SK-N-SH (cell line): ENCODE data around the gene TOMM20. TPM values are rescaled to one million over a fixed set of nuclear protein-coding genes. Genes with fewer than 3 reads are reported as not detected.

Experiments
- CTCF ChIA-PET: fragments of 300-600, 350-600 bp; formaldehyde crosslinking; extraction: SDS; loops from one replicate; lab custom pipeline; 2021; lab: Yijun Ruan, JAX
- POLR2A ChIA-PET: fragments of 350-600 bp; sonication (Branson Sonifier 250); formaldehyde crosslinking; extraction: SDS; loops from one replicate; lab custom pipeline; 2020; ENCODE audit warnings: antibody characterized with exemption, inconsistent platforms; lab: Yijun Ruan, JAX
- DNase-seq: peaks from one replicate; pipeline ENCODE4 v3.0.0; 2012
- H2AFZ ChIP-seq: fragments of 200-600 bp; sonication (generic); 2 replicates; pipeline ENCODE4 v1.8.1; 2016; ENCODE audit warnings: antibody characterized with exemption, mild to moderate bottlenecking, low read depth
- H3F3A ChIP-seq: fragments of 200-600 bp; sonication (generic); replicated peaks from 2 replicates; pipeline ENCODE3; 2016; ENCODE audit warnings: antibody characterized with exemption, mild to moderate bottlenecking; ENCODE audit not compliant: insufficient read depth
- H3K27ac ChIP-seq, 2 experiments: fragments of 200-500 bp in 1 of 2; fragments of 200-600 bp in 1 of 2; sonication (Bioruptor generic) in 1 of 2; sonication (generic), shearing (Covaris generic) in 1 of 2; 2 replicates each; pipeline versions ENCODE4 v1.5.1 to v1.6.1; 2014 to 2016; ENCODE audit warnings: low read depth in 2 of 2, inconsistent platforms in 1 of 2, low read length in 1 of 2, mild to moderate bottlenecking in 1 of 2, mixed read lengths in 1 of 2
- H3K27me3 ChIP-seq: fragments of 200-600 bp; sonication (generic), shearing (Covaris generic); 2 replicates; pipeline ENCODE4 v1.6.1; 2016; ENCODE audit warnings: mixed run types; ENCODE audit not compliant: insufficient read depth
- H3K36me3 ChIP-seq, 2 experiments: fragments of 200-500 bp in 1 of 2; fragments of 200-600 bp in 1 of 2; sonication (Bioruptor generic) in 1 of 2; sonication (generic) in 1 of 2; replicated peaks in 1 of 2; 2 replicates each; pipeline versions ENCODE3 to v1.5.1; 2014 to 2016; ENCODE audit warnings: low read length in 1 of 2, mild to moderate bottlenecking in 1 of 2; ENCODE audit not compliant: insufficient read depth in 2 of 2, control insufficient read depth in 1 of 2
- H3K4me1 ChIP-seq, 2 experiments: fragments of 200-500 bp in 1 of 2; fragments of 200-600 bp in 1 of 2; sonication (Bioruptor generic) in 1 of 2; sonication (generic), shearing (Covaris generic) in 1 of 2; 2 replicates each; pipeline versions ENCODE4 v1.5.1 to v1.6.1; 2014 to 2016; ENCODE audit warnings: low read depth in 1 of 2, low read length in 1 of 2, mixed run types in 1 of 2; ENCODE audit not compliant: insufficient read depth in 2 of 2, control insufficient read depth in 1 of 2
- H3K4me2 ChIP-seq: fragments of 200-600 bp; sonication (generic), shearing (Covaris generic); 2 replicates; pipeline ENCODE4 v1.6.1; 2017; ENCODE audit warnings: mixed run types
- H3K4me3 ChIP-seq, 2 experiments: fragments of 200-500 bp in 1 of 2; fragments of 200-600 bp in 1 of 2; sonication (Bioruptor generic) in 1 of 2; sonication (generic), shearing (Covaris generic) in 1 of 2; 2 replicates each; pipeline versions ENCODE4 v1.5.1 to v1.8.1; 2014 to 2016; ENCODE audit warnings: low read depth in 2 of 2, inconsistent platforms in 1 of 2, low read length in 1 of 2, mild to moderate bottlenecking in 1 of 2, mixed read lengths in 1 of 2, moderate library complexity in 1 of 2
- H3K79me2 ChIP-seq: fragments of 200-600 bp; sonication (generic); 2 replicates; pipeline ENCODE4 v1.8.1; 2017; ENCODE audit warnings: mild to moderate bottlenecking; ENCODE audit not compliant: insufficient read depth
- H3K9ac ChIP-seq: fragments of 200-600 bp; sonication (generic); 2 replicates; pipeline ENCODE4 v1.6.1; 2017; ENCODE audit warnings: mixed run types
- H3K9me2 ChIP-seq: fragments of 200-600 bp; sonication (generic); 2 replicates; pipeline ENCODE4 v1.6.1; 2017; ENCODE audit warnings: mixed run types
- H3K9me3 ChIP-seq: fragments of 200-600 bp; sonication (generic); 2 replicates; pipeline ENCODE4 v1.6.1; 2017; ENCODE audit warnings: mixed run types, mild to moderate bottlenecking, moderate library complexity
- H4K20me1 ChIP-seq: fragments of 200-600 bp; sonication (generic); 2 replicates; pipeline ENCODE4 v1.6.1; 2017; ENCODE audit warnings: mild to moderate bottlenecking, mixed run types; ENCODE audit not compliant: insufficient read depth
- CHD2 ChIP-seq: fragments of 150-350 bp; IDR thresholded peaks from 2 replicates; pipeline ENCODE4 v1.6.1; 2018; ENCODE audit warnings: low read length; ENCODE audit not compliant: partially characterized antibody
- EP300 ChIP-seq, 2 experiments: IDR thresholded peaks; 2 replicates each; pipeline versions ENCODE4 v1.4.0 to v1.6.1; 2012; ENCODE audit warnings: borderline replicate concordance in 1 of 2, low read depth in 1 of 2, low read length in 1 of 2
- EZH2phosphoT487 ChIP-seq: fragments of 200-600 bp; sonication (generic); IDR thresholded peaks from 2 replicates; pipeline ENCODE4 v1.6.1; 2017; ENCODE audit warnings: low read depth, mixed run types, mild to moderate bottlenecking, antibody characterized with exemption, moderate library complexity, borderline replicate concordance
- FOSL2 ChIP-seq: IDR thresholded peaks from 2 replicates; pipeline ENCODE4 v1.4.0; 2012; ENCODE audit warnings: low read depth, mild to moderate bottlenecking, moderate library complexity, borderline replicate concordance
- FOXJ3 ChIP-seq: sonication (generic); formaldehyde crosslinking; IDR thresholded peaks from 2 replicates; pipeline ENCODE4 v1.5.1; 2020; ENCODE audit warnings: mild to moderate bottlenecking, missing genetic modification reagents
- FOXM1 ChIP-seq: IDR thresholded peaks from 2 replicates; pipeline ENCODE4 v1.4.0; 2012; ENCODE audit warnings: low read depth, mild to moderate bottlenecking
- GATA2 ChIP-seq: sonication (generic); formaldehyde crosslinking; IDR thresholded peaks from 2 replicates; pipeline ENCODE4 v1.5.0; 2020; ENCODE audit warnings: mild to moderate bottlenecking, missing genetic modification reagents
- MXI1 ChIP-seq: IDR thresholded peaks from 2 replicates; pipeline ENCODE4 v1.6.1; 2012; ENCODE audit warnings: mild to moderate bottlenecking, low read depth, low read length, improper control_type of control experiment
- NRF1 ChIP-seq: IDR thresholded peaks from 2 replicates; pipeline ENCODE4 v1.6.1; 2012; ENCODE audit warnings: low read depth, mild to moderate bottlenecking, low read length
- POLR2AphosphoS5 ChIP-seq: IDR thresholded peaks from 2 replicates; pipeline ENCODE4 v1.6.1; 2012; ENCODE audit warnings: low read depth, low read length
- RAD21 ChIP-seq: IDR thresholded peaks from 2 replicates; pipeline ENCODE4 v1.6.1; 2012; ENCODE audit warnings: mild to moderate bottlenecking, low read length
- SMC3 ChIP-seq: IDR thresholded peaks from 2 replicates; pipeline ENCODE4 v1.6.1; 2012; ENCODE audit warnings: low read depth, low read length, improper control_type of control experiment
- TAF1 ChIP-seq: IDR thresholded peaks from 2 replicates; pipeline ENCODE4 v1.6.1; 2012; ENCODE audit warnings: low read depth, mild to moderate bottlenecking, low read length, moderate library complexity, borderline replicate concordance
- YY1 ChIP-seq: IDR thresholded peaks from 2 replicates; pipeline ENCODE4 v1.4.0; 2012; ENCODE audit warnings: low read depth, mild to moderate bottlenecking
- WGBS: methylation state at CpG from one replicate; pipeline ENCODE4 v1.1.6; 2017; ENCODE audit warnings: low lambda C conversion rate; 5-methylcytosine and 5-hydroxymethylcytosine counted together
- polyA plus RNA-seq, 3 experiments: library from polyadenylated mRNA; depleted of rRNA; stranded (reverse); fragments of >200 nt; gene quantifications; 2 replicates each; pipeline ENCODE4 v1.2.3, GENCODE V29; 2012
- TF ChIP-seq, protein P1 (sequence below): fragments of 150-350 bp; IDR thresholded peaks from 2 replicates; pipeline ENCODE4 v1.6.1; 2016; ENCODE audit warnings: mild to moderate bottlenecking, low read depth, low read length
- TF ChIP-seq, protein P2 (sequence below): fragments of 200-600 bp; sonication (generic); IDR thresholded peaks from 2 replicates; pipeline ENCODE4 v1.6.1; 2017; ENCODE audit warnings: antibody characterized with exemption, mild to moderate bottlenecking, moderate library complexity
- TF ChIP-seq, protein P3 (sequence below): IDR thresholded peaks from 2 replicates; pipeline ENCODE4 v1.6.1; 2012; ENCODE audit warnings: mild to moderate bottlenecking, low read depth, low read length, moderate library complexity
- TF ChIP-seq, protein P4 (sequence below): fragments of 150-350 bp; IDR thresholded peaks from 2 replicates; pipeline ENCODE4 v1.6.1; 2017; ENCODE audit warnings: antibody characterized with exemption, low read length, low read depth, borderline replicate concordance
- TF ChIP-seq, protein P5 (sequence below): IDR thresholded peaks from 2 replicates; pipeline ENCODE4 v1.4.0; 2012; ENCODE audit warnings: low read depth, borderline replicate concordance
- TF ChIP-seq, protein P6 (sequence below): IDR thresholded peaks from 2 replicates; pipeline ENCODE4 v1.4.0; 2012; ENCODE audit warnings: low read depth, borderline replicate concordance

The TOMM20 gene
- polyA plus RNA-seq, 1 of the 3 experiments (the other 2 are of a cell fraction): 86.2 TPM

DNA sequence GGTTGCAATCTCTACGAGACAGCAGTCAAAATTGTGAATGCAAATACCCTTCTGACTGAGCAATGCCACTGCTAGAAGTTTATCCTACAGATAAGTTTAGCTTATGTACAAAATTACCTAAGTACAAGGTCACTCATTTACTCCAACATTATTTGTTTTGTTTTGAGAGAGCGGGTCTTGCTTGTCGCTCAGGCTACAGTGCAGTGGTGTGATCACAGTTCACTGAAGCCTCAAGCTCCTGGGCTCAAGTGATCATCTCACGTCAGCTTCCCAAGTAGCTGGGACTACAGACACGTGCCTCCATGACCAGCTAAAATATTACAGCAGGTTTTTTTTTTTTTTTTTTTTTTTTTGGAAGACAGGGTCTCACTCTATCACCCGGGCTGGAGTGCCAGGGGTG, 17.0 kb upstream of the TOMM20 start:
- ChIA-PET POLR2A (no interaction called here), CTCF (interaction anchor here (3.4 kb wide), 1 partner anchor 11 kb away, joined by 13 read pairs; no protein-coding TSS in a partner anchor)
- H3K79me2 ChIP-seq: peaks cover 33% of the 10 kb centered on the region

More for the DNA sequence above, 17.0 kb upstream of the TOMM20 start:
- DNase-seq: no peak
- Histone ChIP-seq H4K20me1 (no peaks in the 10 kb centered on the region), H3K4me1 (no peaks in the 10 kb centered on the region), H3K9me2 (no peaks in the 10 kb centered on the region), H3K9ac (no peak overlapping the region), H3K9me3 (no peaks in the 10 kb centered on the region), H3K36me3 (peaks cover 42 to 80% of the 10 kb centered on the region in 2 experiments), H3K4me3 (no peak overlapping the region), H2AFZ (no peak overlapping the region), H3F3A (peaks cover 4% of the 10 kb centered on the region), H3K27ac (no peak overlapping the region), H3K27me3 (no peaks in the 10 kb centered on the region), H3K4me2 (no peak overlapping the region)
- 92% methylated on average over 6 of the region's 6 CpGs for WGBS
- TF ChIP-seq POLR2AphosphoS5: no peak
- TF ChIP-seq CHD2: no peak
- TF ChIP-seq RAD21: no peak
- TF ChIP-seq, protein P1, sequence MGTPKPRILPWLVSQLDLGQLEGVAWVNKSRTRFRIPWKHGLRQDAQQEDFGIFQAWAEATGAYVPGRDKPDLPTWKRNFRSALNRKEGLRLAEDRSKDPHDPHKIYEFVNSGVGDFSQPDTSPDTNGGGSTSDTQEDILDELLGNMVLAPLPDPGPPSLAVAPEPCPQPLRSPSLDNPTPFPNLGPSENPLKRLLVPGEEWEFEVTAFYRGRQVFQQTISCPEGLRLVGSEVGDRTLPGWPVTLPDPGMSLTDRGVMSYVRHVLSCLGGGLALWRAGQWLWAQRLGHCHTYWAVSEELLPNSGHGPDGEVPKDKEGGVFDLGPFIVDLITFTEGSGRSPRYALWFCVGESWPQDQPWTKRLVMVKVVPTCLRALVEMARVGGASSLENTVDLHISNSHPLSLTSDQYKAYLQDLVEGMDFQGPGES: no peak
- TF ChIP-seq, protein P2, sequence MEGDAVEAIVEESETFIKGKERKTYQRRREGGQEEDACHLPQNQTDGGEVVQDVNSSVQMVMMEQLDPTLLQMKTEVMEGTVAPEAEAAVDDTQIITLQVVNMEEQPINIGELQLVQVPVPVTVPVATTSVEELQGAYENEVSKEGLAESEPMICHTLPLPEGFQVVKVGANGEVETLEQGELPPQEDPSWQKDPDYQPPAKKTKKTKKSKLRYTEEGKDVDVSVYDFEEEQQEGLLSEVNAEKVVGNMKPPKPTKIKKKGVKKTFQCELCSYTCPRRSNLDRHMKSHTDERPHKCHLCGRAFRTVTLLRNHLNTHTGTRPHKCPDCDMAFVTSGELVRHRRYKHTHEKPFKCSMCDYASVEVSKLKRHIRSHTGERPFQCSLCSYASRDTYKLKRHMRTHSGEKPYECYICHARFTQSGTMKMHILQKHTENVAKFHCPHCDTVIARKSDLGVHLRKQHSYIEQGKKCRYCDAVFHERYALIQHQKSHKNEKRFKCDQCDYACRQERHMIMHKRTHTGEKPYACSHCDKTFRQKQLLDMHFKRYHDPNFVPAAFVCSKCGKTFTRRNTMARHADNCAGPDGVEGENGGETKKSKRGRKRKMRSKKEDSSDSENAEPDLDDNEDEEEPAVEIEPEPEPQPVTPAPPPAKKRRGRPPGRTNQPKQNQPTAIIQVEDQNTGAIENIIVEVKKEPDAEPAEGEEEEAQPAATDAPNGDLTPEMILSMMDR: no peak
- TF ChIP-seq MXI1: no peak
- TF ChIP-seq SMC3: no peak
- TF ChIP-seq EP300 (IDR thresholded peaks at IDR 0.05; ENCODE audit: borderline replicate concordance in 1 of 2, low read depth in 1 of 2, low read length in 1 of 2): no peak
- TF ChIP-seq, protein P3, sequence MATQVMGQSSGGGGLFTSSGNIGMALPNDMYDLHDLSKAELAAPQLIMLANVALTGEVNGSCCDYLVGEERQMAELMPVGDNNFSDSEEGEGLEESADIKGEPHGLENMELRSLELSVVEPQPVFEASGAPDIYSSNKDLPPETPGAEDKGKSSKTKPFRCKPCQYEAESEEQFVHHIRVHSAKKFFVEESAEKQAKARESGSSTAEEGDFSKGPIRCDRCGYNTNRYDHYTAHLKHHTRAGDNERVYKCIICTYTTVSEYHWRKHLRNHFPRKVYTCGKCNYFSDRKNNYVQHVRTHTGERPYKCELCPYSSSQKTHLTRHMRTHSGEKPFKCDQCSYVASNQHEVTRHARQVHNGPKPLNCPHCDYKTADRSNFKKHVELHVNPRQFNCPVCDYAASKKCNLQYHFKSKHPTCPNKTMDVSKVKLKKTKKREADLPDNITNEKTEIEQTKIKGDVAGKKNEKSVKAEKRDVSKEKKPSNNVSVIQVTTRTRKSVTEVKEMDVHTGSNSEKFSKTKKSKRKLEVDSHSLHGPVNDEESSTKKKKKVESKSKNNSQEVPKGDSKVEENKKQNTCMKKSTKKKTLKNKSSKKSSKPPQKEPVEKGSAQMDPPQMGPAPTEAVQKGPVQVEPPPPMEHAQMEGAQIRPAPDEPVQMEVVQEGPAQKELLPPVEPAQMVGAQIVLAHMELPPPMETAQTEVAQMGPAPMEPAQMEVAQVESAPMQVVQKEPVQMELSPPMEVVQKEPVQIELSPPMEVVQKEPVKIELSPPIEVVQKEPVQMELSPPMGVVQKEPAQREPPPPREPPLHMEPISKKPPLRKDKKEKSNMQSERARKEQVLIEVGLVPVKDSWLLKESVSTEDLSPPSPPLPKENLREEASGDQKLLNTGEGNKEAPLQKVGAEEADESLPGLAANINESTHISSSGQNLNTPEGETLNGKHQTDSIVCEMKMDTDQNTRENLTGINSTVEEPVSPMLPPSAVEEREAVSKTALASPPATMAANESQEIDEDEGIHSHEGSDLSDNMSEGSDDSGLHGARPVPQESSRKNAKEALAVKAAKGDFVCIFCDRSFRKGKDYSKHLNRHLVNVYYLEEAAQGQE: no peak
- no peak for TF ChIP-seq EZH2phosphoT487
- TF ChIP-seq, protein P4, sequence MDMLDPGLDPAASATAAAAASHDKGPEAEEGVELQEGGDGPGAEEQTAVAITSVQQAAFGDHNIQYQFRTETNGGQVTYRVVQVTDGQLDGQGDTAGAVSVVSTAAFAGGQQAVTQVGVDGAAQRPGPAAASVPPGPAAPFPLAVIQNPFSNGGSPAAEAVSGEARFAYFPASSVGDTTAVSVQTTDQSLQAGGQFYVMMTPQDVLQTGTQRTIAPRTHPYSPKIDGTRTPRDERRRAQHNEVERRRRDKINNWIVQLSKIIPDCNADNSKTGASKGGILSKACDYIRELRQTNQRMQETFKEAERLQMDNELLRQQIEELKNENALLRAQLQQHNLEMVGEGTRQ: no peak
- TF ChIP-seq GATA2 (CRISPR knock-in tag): no peak
- TF ChIP-seq TAF1: no peak
- no peak for TF ChIP-seq NRF1
- no peak for TF ChIP-seq FOSL2
- TF ChIP-seq, protein P5, sequence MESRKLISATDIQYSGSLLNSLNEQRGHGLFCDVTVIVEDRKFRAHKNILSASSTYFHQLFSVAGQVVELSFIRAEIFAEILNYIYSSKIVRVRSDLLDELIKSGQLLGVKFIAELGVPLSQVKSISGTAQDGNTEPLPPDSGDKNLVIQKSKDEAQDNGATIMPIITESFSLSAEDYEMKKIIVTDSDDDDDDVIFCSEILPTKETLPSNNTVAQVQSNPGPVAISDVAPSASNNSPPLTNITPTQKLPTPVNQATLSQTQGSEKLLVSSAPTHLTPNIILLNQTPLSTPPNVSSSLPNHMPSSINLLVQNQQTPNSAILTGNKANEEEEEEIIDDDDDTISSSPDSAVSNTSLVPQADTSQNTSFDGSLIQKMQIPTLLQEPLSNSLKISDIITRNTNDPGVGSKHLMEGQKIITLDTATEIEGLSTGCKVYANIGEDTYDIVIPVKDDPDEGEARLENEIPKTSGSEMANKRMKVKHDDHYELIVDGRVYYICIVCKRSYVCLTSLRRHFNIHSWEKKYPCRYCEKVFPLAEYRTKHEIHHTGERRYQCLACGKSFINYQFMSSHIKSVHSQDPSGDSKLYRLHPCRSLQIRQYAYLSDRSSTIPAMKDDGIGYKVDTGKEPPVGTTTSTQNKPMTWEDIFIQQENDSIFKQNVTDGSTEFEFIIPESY: no peak
- TF ChIP-seq FOXM1: no peak
- TF ChIP-seq FOXJ3 (CRISPR knock-in tag): no peak
- no peak for TF ChIP-seq YY1
- TF ChIP-seq, protein P6, sequence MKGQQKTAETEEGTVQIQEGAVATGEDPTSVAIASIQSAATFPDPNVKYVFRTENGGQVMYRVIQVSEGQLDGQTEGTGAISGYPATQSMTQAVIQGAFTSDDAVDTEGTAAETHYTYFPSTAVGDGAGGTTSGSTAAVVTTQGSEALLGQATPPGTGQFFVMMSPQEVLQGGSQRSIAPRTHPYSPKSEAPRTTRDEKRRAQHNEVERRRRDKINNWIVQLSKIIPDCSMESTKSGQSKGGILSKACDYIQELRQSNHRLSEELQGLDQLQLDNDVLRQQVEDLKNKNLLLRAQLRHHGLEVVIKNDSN: no peak
- TF ChIP-seq, all 33 proteins: peak for 0
